Activated gamma-delta T cell treated with Interleukin-2 at 50 U/mL for 16 hours (primary cell): ENCODE data around the gene SANBR.

Source experiments
- DNase-seq: peaks from one replicate; pipeline ENCODE4 v3.0.0-alpha.2; 2020

The SANBR gene

DNA sequence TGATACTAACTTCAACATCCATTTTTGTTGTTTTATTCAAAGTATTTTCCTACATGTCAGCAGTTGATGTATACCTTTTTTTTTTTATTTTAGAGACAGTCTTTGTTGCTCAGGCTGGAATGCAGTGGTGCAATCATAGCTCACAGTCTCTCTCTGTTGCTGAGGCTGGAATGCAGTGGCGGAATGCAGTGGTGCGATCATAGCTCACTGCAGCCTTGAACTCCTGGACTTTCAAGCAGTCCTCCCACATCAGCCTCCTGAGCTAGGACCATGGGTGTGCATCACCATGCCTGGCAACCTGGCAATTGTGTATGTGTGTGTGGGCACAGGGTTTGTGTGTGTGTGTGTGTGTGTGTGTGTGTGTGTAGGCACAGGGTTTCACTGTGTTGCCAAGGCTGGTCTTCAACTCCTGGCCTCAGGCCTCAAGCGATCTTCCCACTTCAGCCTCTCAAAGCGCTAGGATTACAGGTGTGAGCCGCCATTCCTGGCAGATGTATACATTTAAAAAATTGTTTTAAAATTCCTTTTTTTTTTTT is 24.8 kb downstream of the SANBR start:
- no peak for DNase-seq

DNA sequence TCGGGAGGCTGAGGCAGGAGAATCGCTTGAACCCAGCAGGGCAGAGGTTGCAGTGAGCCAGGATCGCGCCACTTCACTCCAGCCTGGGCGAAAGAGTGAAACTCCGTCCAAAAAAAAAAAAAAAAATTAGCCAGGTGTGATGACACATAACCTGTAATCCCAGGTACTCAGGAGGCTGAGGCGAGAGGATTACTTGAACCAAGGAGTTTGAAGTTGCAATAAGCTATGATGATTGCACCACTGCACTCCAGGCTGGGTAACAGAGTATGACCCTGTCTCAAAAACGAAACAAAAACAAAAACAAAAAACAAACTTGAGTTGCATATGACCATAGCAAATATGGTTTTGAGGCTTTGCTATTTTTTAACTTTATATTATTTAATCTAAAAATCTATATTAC is 25.8 kb downstream of the SANBR start:
- no peak for DNase-seq

DNA sequence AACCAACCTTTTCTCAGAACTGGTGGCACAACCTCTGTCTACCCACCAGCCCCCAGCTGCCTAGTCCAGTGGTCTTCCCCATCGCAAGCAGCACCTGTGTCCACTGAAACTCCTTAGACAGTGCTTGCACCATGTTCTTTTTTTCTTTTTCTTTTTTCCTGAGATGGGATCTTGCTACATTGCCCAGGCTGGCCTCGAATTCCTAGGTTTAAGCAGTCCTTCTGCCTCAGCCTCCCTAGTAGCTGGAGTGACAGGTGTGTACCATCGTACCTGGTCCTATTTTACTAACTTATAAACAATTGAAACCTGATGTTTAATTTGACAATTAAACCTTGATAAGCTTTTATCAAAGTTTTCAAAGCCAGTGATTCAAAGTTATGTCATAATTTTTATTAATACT is 30.8 kb downstream of the SANBR start:
- no peak for DNase-seq

DNA sequence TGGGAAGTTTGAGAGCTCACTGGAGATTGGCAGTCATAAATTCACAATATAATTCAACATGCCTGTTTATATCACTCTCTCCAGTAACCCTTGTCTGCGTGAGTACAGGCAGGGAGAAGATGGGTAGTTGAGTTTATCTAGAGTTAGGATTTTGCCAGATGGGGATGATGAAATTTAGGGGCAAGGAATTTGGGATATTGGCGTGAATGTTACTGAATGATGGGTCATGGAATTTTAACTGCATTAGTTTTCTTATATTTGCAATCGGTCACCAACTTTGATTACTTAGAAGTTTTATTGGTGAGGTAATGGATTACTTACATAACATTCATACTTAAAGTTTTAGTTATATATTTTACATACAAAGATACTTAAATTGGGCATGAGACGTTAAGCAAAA is 35.1 kb downstream of the SANBR start:
- DNase-seq, result no peak

- DNase-seq, result no peak
Measured at GRCh38 chr2:61109291-61109690, 43.6 kb downstream of the SANBR start.

DNA sequence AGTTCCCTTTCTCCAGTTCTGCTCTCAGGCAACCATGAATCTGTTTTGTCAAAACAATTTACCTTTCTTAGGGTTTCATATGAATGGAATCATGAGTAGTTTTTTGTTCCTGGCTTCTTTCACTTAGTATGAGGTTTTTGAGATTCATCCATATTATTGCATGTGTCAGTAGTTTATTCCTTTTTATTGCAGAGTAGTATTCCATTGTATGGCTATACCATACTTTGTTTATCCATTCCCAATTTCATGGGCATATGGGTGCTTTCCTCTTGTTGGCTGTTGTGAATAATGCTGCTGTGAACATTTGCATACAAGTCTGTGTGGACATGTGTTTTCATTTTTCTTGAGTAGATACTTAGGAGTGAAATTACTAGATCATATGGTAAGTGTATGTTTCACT is 46.0 kb downstream of the SANBR start:
- no peak for DNase-seq

- no peak for DNase-seq
Measured at GRCh38 chr2:61114147-61114546, 48.5 kb downstream of the SANBR start.
